Smooth muscle cell (in vitro differentiated cells): Measurements from ENCODE around the gene HS6ST1. TPM values are rescaled to one million over a fixed set of nuclear protein-coding genes. Genes with fewer than 3 reads are reported as not detected.

Source experiments
- DNase-seq: peaks from one replicate; lab custom pipeline; 2025; ENCODE audit not compliant: unreplicated experiment; lab: John Stamatoyannopoulos, UW
- H2AFZ ChIP-seq: fragments of 200-600 bp; sonication (generic); 2 replicates; pipeline ENCODE4 v1.6.0; 2016; ENCODE audit warnings: antibody characterized with exemption, low read depth, mild to moderate bottlenecking
- H3F3A ChIP-seq: fragments of 200-600 bp; sonication (generic); 2 replicates; pipeline ENCODE4 v1.6.0; 2017; ENCODE audit warnings: antibody characterized with exemption, low read depth
- H3K27ac ChIP-seq: fragments of 200-600 bp; sonication (generic); 2 replicates; pipeline ENCODE4 v1.5.1; 2016; ENCODE audit warnings: low read depth, mild to moderate bottlenecking
- H3K27me3 ChIP-seq: fragments of 200-600 bp; sonication (generic); 2 replicates; pipeline ENCODE4 v1.6.1; 2016; ENCODE audit warnings: low read depth, mild to moderate bottlenecking
- H3K36me3 ChIP-seq: fragments of 200-600 bp; sonication (generic); 2 replicates; pipeline ENCODE4 v1.5.1; 2016; ENCODE audit warnings: low read depth
- H3K4me1 ChIP-seq: fragments of 200-600 bp; sonication (generic); 2 replicates; pipeline ENCODE4 v1.5.1; 2016; ENCODE audit warnings: low read depth
- H3K4me2 ChIP-seq: fragments of 200-600 bp; sonication (generic); 2 replicates; pipeline ENCODE4 v1.6.0; 2016; ENCODE audit warnings: mild to moderate bottlenecking
- H3K4me3 ChIP-seq: fragments of 200-600 bp; sonication (generic); 2 replicates; pipeline ENCODE4 v1.5.1; 2016; ENCODE audit warnings: mild to moderate bottlenecking
- H3K79me2 ChIP-seq: fragments of 200-600 bp; sonication (generic); 2 replicates; pipeline ENCODE4 v1.6.0; 2016; ENCODE audit warnings: low read depth, mild to moderate bottlenecking
- H3K9ac ChIP-seq: fragments of 200-600 bp; sonication (generic); 2 replicates; pipeline ENCODE4 v1.6.0; 2016; ENCODE audit warnings: low read depth
- H3K9me3 ChIP-seq: fragments of 200-600 bp; sonication (generic); replicated peaks from 2 replicates; pipeline ENCODE4 v1.5.1; 2016; ENCODE audit warnings: low read depth
- H4K20me1 ChIP-seq: fragments of 200-600 bp; sonication (generic); 2 replicates; pipeline ENCODE4 v1.6.0; 2016; ENCODE audit warnings: low read depth
- WGBS: methylation state at CpG from one replicate; pipeline ENCODE4 v1.1.7; 2016; ENCODE audit warnings: low lambda C conversion rate; 5-methylcytosine and 5-hydroxymethylcytosine counted together
- polyA plus RNA-seq: library from polyadenylated mRNA; unstranded; fragments of >200 nt; fragmentation: Nextera tagmentation; extraction: Ambion mirVana; gene quantifications from 2 replicates; pipeline ENCODE4 v1.2.1, GENCODE V29; 2016
- total RNA-seq: library from RNA; depleted of rRNA; stranded (reverse); fragments of >200 nt; gene quantifications from 2 replicates; pipeline ENCODE4 v1.2.3, GENCODE V29; 2014
- TF ChIP-seq, protein P1 (sequence below): fragments of 200-600 bp; sonication (generic); IDR thresholded peaks from 2 replicates; pipeline ENCODE4 v1.5.1; 2017; ENCODE audit warnings: borderline replicate concordance, mild to moderate bottlenecking, antibody characterized with exemption; ENCODE audit not compliant: insufficient read depth, poor library complexity, severe bottlenecking

HS6ST1 gene
- total and polyA plus RNA-seq, 2 experiments from 2014 or later: 9.3 to 13.0 TPM

DNA sequence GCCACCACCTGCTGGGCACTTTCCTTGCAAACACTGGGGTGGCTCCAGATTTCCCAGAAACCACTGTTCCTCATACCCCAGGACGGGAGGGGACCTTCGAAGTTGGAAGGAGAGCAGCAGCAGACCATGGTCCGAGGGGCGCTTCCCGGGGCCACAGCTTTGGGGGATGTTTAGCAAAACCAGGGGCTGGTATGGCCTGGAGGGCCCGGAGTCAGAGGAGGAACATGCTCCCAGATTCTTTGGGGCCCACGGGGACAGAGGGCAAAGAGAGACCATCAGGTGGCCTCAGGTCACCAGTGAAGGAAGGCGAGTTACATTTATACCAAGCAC, 25.3 kb downstream of the HS6ST1 start:
- DNase-seq: no peak
- H3K79me2 ChIP-seq: peaks cover 21% of the 10 kb centered on the region
- no peaks in the 10 kb centered on the region for H3K27me3 ChIP-seq
- H3F3A ChIP-seq: no peaks in the 10 kb centered on the region
- no peak overlapping the region for H3K4me3 ChIP-seq
- H3K4me1 ChIP-seq: no peaks in the 10 kb centered on the region
- no peak overlapping the region for H2AFZ ChIP-seq
- no peaks in the 10 kb centered on the region for H3K36me3 ChIP-seq
- WGBS: 98% methylated on average over 8 of the region's 8 CpGs
- peaks cover 37% of the 10 kb centered on the region for H4K20me1 ChIP-seq
- no peak overlapping the region for H3K9ac ChIP-seq
- no peak overlapping the region for H3K27ac ChIP-seq
- no peak overlapping the region for H3K4me2 ChIP-seq
- H3K9me3 ChIP-seq: no peaks in the 10 kb centered on the region
- TF ChIP-seq, protein P1, sequence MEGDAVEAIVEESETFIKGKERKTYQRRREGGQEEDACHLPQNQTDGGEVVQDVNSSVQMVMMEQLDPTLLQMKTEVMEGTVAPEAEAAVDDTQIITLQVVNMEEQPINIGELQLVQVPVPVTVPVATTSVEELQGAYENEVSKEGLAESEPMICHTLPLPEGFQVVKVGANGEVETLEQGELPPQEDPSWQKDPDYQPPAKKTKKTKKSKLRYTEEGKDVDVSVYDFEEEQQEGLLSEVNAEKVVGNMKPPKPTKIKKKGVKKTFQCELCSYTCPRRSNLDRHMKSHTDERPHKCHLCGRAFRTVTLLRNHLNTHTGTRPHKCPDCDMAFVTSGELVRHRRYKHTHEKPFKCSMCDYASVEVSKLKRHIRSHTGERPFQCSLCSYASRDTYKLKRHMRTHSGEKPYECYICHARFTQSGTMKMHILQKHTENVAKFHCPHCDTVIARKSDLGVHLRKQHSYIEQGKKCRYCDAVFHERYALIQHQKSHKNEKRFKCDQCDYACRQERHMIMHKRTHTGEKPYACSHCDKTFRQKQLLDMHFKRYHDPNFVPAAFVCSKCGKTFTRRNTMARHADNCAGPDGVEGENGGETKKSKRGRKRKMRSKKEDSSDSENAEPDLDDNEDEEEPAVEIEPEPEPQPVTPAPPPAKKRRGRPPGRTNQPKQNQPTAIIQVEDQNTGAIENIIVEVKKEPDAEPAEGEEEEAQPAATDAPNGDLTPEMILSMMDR: no peak

DNA sequence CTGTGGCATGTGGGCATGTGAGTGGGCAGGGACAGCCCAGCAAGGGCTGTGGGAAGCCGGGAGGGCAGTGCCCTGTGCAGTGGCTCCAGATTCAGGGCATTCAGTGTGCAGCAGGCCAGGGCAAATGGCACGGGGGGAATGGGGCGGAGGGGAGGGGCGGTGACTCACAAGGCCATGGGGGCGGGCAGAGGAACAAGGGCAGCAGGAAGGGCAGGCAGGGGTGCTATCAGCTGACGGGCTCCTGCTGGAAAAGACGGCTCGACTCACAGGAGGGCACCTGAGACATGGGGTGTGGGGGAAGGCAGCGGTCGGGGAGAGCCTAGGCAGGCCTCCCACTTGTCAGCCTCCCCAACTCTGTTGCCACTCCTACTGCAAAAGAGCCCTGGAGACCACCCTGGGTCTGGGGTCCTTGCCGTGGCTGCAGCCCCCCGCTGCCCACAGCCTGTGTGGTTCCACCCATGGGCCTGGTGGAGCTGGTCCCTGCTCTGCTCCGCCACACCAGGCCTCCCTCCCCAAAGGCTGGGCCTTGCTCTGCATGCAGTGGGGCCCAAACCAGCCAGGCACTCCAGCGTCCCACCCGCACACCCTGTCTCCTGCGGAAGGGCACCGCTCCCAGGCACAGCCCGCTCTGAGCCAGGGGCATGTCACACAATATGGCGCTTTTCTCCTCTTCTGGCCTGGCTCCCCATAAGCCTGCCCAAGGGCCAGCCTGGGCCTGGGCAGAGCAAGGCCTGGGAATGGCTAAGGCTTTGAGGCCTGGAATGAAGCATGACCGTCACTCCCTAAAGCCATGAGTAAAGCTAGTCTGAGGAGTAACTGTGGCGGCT, 25.9 kb downstream of the HS6ST1 start:
- no peak overlapping the region for H3K27ac ChIP-seq
- TF ChIP-seq, protein P1: no peak
- no peaks in the 10 kb centered on the region for H3K9me3 ChIP-seq
- WGBS: 86% methylated on average over 21 of the region's 21 CpGs
- peaks cover 16% of the 10 kb centered on the region for H3K79me2 ChIP-seq
- H2AFZ ChIP-seq: no peak overlapping the region
- peaks cover 37% of the 10 kb centered on the region for H4K20me1 ChIP-seq
- no peaks in the 10 kb centered on the region for H3K36me3 ChIP-seq
- no peak overlapping the region for H3K4me2 ChIP-seq
- no peaks in the 10 kb centered on the region for H3F3A ChIP-seq
- no peaks in the 10 kb centered on the region for H3K4me1 ChIP-seq
- H3K27me3 ChIP-seq: no peaks in the 10 kb centered on the region
- no peak for DNase-seq
- H3K9ac ChIP-seq: no peak overlapping the region
- no peak overlapping the region for H3K4me3 ChIP-seq

GRCh38 chr2:128291844-128292598, 26.6 kb downstream of the HS6ST1 start:
- H3F3A ChIP-seq: no peaks in the 10 kb centered on the region
- TF ChIP-seq, protein P1: no peak
- H4K20me1 ChIP-seq: peaks cover 45% of the 10 kb centered on the region
- H3K27me3 ChIP-seq: no peaks in the 10 kb centered on the region
- H3K9ac ChIP-seq: no peak overlapping the region
- no peak overlapping the region for H3K4me2 ChIP-seq
- WGBS: 93% methylated on average over 19 of the region's 19 CpGs
- H3K4me3 ChIP-seq: no peak overlapping the region
- H3K27ac ChIP-seq: no peak overlapping the region
- H3K9me3 ChIP-seq: no peaks in the 10 kb centered on the region
- no peaks in the 10 kb centered on the region for H3K36me3 ChIP-seq
- peaks cover 13% of the 10 kb centered on the region for H3K79me2 ChIP-seq
- no peak overlapping the region for H2AFZ ChIP-seq
- DNase-seq: no peak
- H3K4me1 ChIP-seq: no peaks in the 10 kb centered on the region
